Neuronal stem cell (in vitro differentiated cells): ENCODE data around the gene BTBD8.
"Not testable (repeated sequence)": the region's sequence is repeated elsewhere in the genome, so short reads cannot be mapped to it uniquely, and the experiment has no call there.

Experiments used
- DNase-seq: peaks from one replicate; pipeline ENCODE4 v3.0.0-alpha.2; 2013; ENCODE audit warnings: low spot score
- H2AFZ ChIP-seq: one replicate; pipeline ENCODE4 v1.6.1; 2013; ENCODE audit warnings: mild to moderate bottlenecking, low read length, inconsistent platforms
- H2AK5ac ChIP-seq: 2 replicates; pipeline ENCODE4 v1.6.1; 2013; ENCODE audit warnings: low read depth, mild to moderate bottlenecking, inconsistent platforms, low read length, moderate library complexity, mixed read lengths
- H2BK120ac ChIP-seq: 2 replicates; pipeline ENCODE4 v1.6.1; 2013; ENCODE audit warnings: low read depth, mild to moderate bottlenecking, inconsistent platforms, low read length, moderate library complexity, mixed read lengths
- H2BK12ac ChIP-seq: one replicate; pipeline ENCODE4 v1.6.1; 2013; ENCODE audit warnings: low read length, inconsistent platforms
- H2BK15ac ChIP-seq: 2 replicates; pipeline ENCODE4 v1.6.1; 2013; ENCODE audit warnings: mild to moderate bottlenecking, low read length, inconsistent platforms, mixed read lengths
- H2BK5ac ChIP-seq: one replicate; pipeline ENCODE4 v1.6.1; 2013; ENCODE audit warnings: inconsistent platforms, mild to moderate bottlenecking, low read length, moderate library complexity
- H3K14ac ChIP-seq: one replicate; pipeline ENCODE4 v1.6.1; 2013; ENCODE audit warnings: low read length, inconsistent platforms
- H3K18ac ChIP-seq: 2 replicates; pipeline ENCODE4 v1.6.1; 2013; ENCODE audit warnings: low read length, inconsistent platforms
- H3K23ac ChIP-seq: 2 replicates; pipeline ENCODE4 v1.6.1; 2013; ENCODE audit warnings: low read depth, mild to moderate bottlenecking, mixed read lengths, low read length, inconsistent platforms; ENCODE audit not compliant: poor library complexity
- H3K27ac ChIP-seq: replicated peaks from 3 replicates; pipeline ENCODE4 v1.5.1; 2013; ENCODE audit warnings: low read length, inconsistent platforms
- H3K27me3 ChIP-seq, 3 experiments: 2 replicates each; pipeline ENCODE4 v1.6.1; 2013; ENCODE audit warnings: low read length in 3 of 3, mild to moderate bottlenecking in 2 of 3, inconsistent platforms in 1 of 3, low read depth in 1 of 3, mixed read lengths in 1 of 3, moderate library complexity in 1 of 3; ENCODE audit not compliant: control insufficient read depth in 3 of 3, insufficient read depth in 3 of 3
- H3K36me3 ChIP-seq, 2 donors: replicated peaks in 1 of 2; 2 replicates each; pipeline ENCODE4 v1.6.1; 2013; ENCODE audit warnings: low read length in 2 of 2; ENCODE audit not compliant: control insufficient read depth in 2 of 2, insufficient read depth in 2 of 2
- H3K4ac ChIP-seq: 2 replicates; pipeline ENCODE4 v1.6.1; 2013; ENCODE audit warnings: inconsistent platforms, mild to moderate bottlenecking, low read length, moderate library complexity
- H3K4me1 ChIP-seq, 2 donors: 1 replicate in 1 of 2; 2 replicates in 1 of 2; pipeline ENCODE4 v1.6.1; 2013; ENCODE audit warnings: low read length in 2 of 2, low read depth in 1 of 2; ENCODE audit not compliant: control insufficient read depth in 2 of 2, insufficient read depth in 1 of 2
- H3K4me2 ChIP-seq: one replicate; pipeline ENCODE4 v1.6.1; 2013; ENCODE audit warnings: mild to moderate bottlenecking, low read length, inconsistent platforms; ENCODE audit not compliant: insufficient read depth, poor library complexity, severe bottlenecking
- H3K4me3 ChIP-seq, 2 donors: 2 replicates each; pipeline ENCODE4 v1.5.1; 2013; ENCODE audit warnings: low read length in 2 of 2, mild to moderate bottlenecking in 2 of 2, inconsistent platforms in 1 of 2, moderate library complexity in 1 of 2
- H3K79me1 ChIP-seq: one replicate; pipeline ENCODE4 v1.6.1; 2013; ENCODE audit warnings: low read depth, mild to moderate bottlenecking, inconsistent platforms, low read length, moderate library complexity
- H3K9ac ChIP-seq: one replicate; pipeline ENCODE4 v1.6.1; 2013; ENCODE audit warnings: mild to moderate bottlenecking, low read depth, low read length, inconsistent platforms; ENCODE audit not compliant: poor library complexity
- H3K9me3 ChIP-seq, 2 donors: replicated peaks in 1 of 2; 2 replicates each; pipeline versions ENCODE3 to v1.6.1; 2013; ENCODE audit warnings: low read length in 2 of 2, mild to moderate bottlenecking in 2 of 2, inconsistent platforms in 1 of 2, low read depth in 1 of 2, mixed read lengths in 1 of 2, moderate library complexity in 1 of 2; ENCODE audit not compliant: control insufficient read depth in 2 of 2, insufficient read depth in 1 of 2
- H4K8ac ChIP-seq: one replicate; pipeline ENCODE4 v1.6.1; 2013; ENCODE audit warnings: low read depth, mild to moderate bottlenecking, inconsistent platforms, low read length, moderate library complexity
- H4K91ac ChIP-seq: one replicate; pipeline ENCODE4 v1.6.1; 2013; ENCODE audit warnings: low read length, low read depth, mild to moderate bottlenecking, inconsistent platforms; ENCODE audit not compliant: poor library complexity
- WGBS, 2 donors: extraction: QIAGEN DNeasy Blood & Tissue Kit; methylation state at CpG; one replicate each; pipeline ENCODE4 v1.1.7; 2013; ENCODE audit warnings: missing lambda C conversion rate in 2 of 2, mixed read lengths in 1 of 2; ENCODE audit not compliant: insufficient read length in 2 of 2, insufficient replicate concordance in 1 of 2; ENCODE audit errors: extremely low coverage in 2 of 2; 5-methylcytosine and 5-hydroxymethylcytosine counted together

The BTBD8 gene

DNA sequence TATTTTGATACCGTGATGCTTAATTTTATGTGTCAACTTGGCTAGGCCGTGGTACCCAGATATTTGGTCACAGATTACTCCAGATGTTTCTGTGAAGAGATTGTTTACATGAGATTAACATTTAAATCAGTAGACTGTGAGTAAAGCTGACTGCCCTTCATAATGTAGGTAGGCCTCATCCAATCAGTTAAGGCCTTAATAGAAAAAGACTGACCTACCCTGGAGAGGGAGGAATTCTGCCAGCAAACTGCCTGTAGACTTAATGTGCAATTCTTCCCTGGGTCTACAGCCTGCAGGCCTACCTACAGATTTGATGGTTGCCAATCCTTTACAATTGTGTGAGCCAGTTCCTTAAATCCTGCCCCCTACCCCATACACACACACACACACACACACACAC lies 9.3 kb upstream of the BTBD8 start:
- no peak overlapping the region for H3K9ac ChIP-seq
- no peak overlapping the region for H2BK15ac ChIP-seq
- no CpG with 5 or more reads among the region's 2 CpGs for WGBS, 2 donors

DNA sequence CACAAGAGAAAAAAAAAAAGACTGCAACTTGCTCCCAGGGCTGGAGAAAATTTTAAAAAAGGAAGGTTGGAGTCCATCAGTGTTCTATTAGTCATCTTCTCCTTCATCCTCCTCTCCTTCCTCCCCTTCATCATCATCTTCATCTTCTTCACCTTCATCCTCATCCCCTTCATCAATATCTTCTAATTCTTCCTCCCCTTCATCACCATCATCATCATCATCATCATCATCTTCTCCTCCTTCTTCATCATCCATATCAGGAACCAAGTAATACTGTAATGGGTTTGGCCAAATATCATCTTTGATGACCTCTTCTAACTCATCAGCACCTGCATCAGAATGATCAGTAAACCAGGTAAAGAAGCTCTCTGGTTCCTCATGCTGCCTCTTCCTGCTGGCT lies 5.7 kb upstream of the BTBD8 start:
- not testable (repeated sequence) for H4K8ac ChIP-seq, H3K4ac ChIP-seq, H3K18ac ChIP-seq, H3K9me3 ChIP-seq, H3K23ac ChIP-seq, H3K79me1 ChIP-seq, H2AK5ac ChIP-seq, H2AFZ ChIP-seq, H4K91ac ChIP-seq, H3K4me2 ChIP-seq, H2BK15ac ChIP-seq, H3K36me3 ChIP-seq, H2BK120ac ChIP-seq, H3K4me1 ChIP-seq, H3K9ac ChIP-seq, H3K4me3 ChIP-seq, H3K27me3 ChIP-seq, H3K14ac ChIP-seq, H2BK12ac ChIP-seq, H3K27ac ChIP-seq, H2BK5ac ChIP-seq, DNase-seq

More for the DNA sequence above, 9.3 kb upstream of the BTBD8 start:
- no peak for DNase-seq
- H2AFZ ChIP-seq = peak overlapping the region; percentile 56
- H3K18ac ChIP-seq = no peak overlapping the region
- no peak overlapping the region for H3K23ac ChIP-seq
- no peak overlapping the region for H2BK12ac ChIP-seq
- no peak overlapping the region for H4K8ac ChIP-seq
- H3K4me1 ChIP-seq = no peaks in the 10 kb centered on the region
- no peak overlapping the region for H3K4me3 ChIP-seq
- H3K9me3 ChIP-seq = no peaks in the 10 kb centered on the region
- no peaks in the 10 kb centered on the region for H3K27me3 ChIP-seq
- no peak overlapping the region for H3K27ac ChIP-seq
- H3K36me3 ChIP-seq = no peaks in the 10 kb centered on the region
- no peak overlapping the region for H2BK5ac ChIP-seq
- H3K4me2 ChIP-seq = no peak overlapping the region
- no peak overlapping the region for H2BK120ac ChIP-seq
- no peak overlapping the region for H2AK5ac ChIP-seq
- H3K4ac ChIP-seq = no peak overlapping the region
- H4K91ac ChIP-seq = no peak overlapping the region
- no peak overlapping the region for H3K14ac ChIP-seq
- no peaks in the 10 kb centered on the region for H3K79me1 ChIP-seq

DNA sequence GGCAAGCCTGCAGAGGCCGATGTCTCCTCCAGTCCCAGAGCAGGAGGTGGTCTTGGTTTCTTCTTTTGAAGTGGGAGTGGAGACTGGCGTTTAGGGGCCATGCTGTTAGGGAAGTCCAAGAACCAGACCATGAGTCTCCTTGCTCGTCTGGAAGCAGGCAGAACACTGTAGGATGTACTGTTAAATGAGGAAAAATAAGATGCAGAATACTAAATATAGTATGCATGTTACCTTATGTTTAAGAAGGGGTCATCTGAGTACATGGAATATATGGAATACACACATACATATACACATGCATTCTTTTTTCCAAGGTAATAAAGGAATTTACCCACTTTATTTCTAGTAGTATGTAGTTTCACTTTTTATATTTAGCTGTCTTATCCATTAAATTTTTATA lies 4.8 kb upstream of the BTBD8 start, which contains the start of gene SETSIP:
SETSIP (minus strand) TSS at position 101 of the 400 bp plus-strand sequence; CDS start at position 101, 0 bp downstream.
- Histone ChIP-seq H2BK120ac (no peak within 1 kb of the TSS), H2BK5ac (no peak within 1 kb of the TSS), H3K23ac (no peak within 1 kb of the TSS), H4K8ac (no peak within 1 kb of the TSS), H2AFZ (peak within 1 kb of the TSS; percentile 59), H3K4me1 (no peaks in the 10 kb centered on the region), H3K9ac (no peak within 1 kb of the TSS), H3K4me2 (no peak within 1 kb of the TSS), H3K27me3 (no peaks in the 10 kb centered on the region), H3K4me3 (no peak within 1 kb of the TSS), H3K27ac (no peak within 1 kb of the TSS), H3K18ac (no peak within 1 kb of the TSS), H3K9me3 (no peaks in the 10 kb centered on the region), H2BK12ac (no peak within 1 kb of the TSS), H4K91ac (no peak within 1 kb of the TSS), H3K14ac (no peak within 1 kb of the TSS), H3K36me3 (no peaks in the 10 kb centered on the region), H3K79me1 (no peaks in the 10 kb centered on the region), H3K4ac (no peak within 1 kb of the TSS), H2BK15ac (no peak within 1 kb of the TSS), H2AK5ac (no peak within 1 kb of the TSS)
- no CpG with 5 or more reads among the region's 3 CpGs for WGBS, 2 donors
- no peak for DNase-seq

DNA sequence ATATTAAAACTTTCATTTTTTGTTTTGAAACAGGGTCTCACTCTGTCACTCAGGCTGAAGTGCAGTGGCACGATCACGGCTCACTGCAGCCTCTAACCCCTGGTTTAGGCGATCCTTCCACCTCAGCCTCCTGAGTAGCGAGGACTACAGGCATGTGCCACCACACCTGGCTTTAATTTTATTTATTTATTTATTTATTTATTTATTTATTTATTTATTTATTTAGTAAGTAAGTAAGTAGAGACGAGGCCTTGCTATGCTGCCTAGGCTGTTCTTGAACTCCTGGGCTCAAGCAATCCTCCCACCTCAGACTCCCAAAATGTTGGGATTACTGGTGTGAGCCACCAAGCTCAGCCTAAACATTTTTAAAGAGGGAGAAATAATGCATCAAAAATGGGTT lies 3.8 kb upstream of the BTBD8 start:
- Histone ChIP-seq H4K91ac (no peak overlapping the region), H2BK120ac (no peak overlapping the region), H3K27me3 (no peaks in the 10 kb centered on the region), H3K4me3 (no peak overlapping the region), H3K18ac (no peak overlapping the region), H2AK5ac (no peak overlapping the region), H3K23ac (no peak overlapping the region), H3K14ac (no peak overlapping the region), H4K8ac (no peak overlapping the region), H3K4me2 (no peak overlapping the region), H3K4ac (no peak overlapping the region), H3K4me1 (no peaks in the 10 kb centered on the region), H3K9me3 (no peaks in the 10 kb centered on the region), H3K36me3 (no peaks in the 10 kb centered on the region), H2BK12ac (no peak overlapping the region), H3K27ac (no peak overlapping the region), H3K9ac (no peak overlapping the region), H2BK5ac (no peak overlapping the region), H2AFZ (no peak overlapping the region), H3K79me1 (no peaks in the 10 kb centered on the region), H2BK15ac (no peak overlapping the region)
- no CpG with 5 or more reads among the region's 5 CpGs for WGBS, 2 donors
- no peak for DNase-seq
